GM19099 (cell line): ENCODE data around the gene GDPD4.

Experiments
- POLR2A ChIP-seq: IDR thresholded peaks from 3 replicates; pipeline ENCODE4 v1.6.1; 2011; ENCODE audit warnings: low read depth; ENCODE audit not compliant: insufficient read length; ENCODE audit errors: extremely low read depth

The GDPD4 gene

GRCh38 chr11:77309401-77310085, 8.1 kb upstream of the GDPD4 start:
- TF ChIP-seq POLR2A, result no peak

GRCh38 chr11:77308838-77309237, 7.4 kb upstream of the GDPD4 start:
- no peak for TF ChIP-seq POLR2A

GRCh38 chr11:77303328-77303727, 1.8 kb upstream of the GDPD4 start:
- TF ChIP-seq POLR2A, result no peak

GRCh38 chr11:77302752-77303151, 1.3 kb upstream of the GDPD4 start:
- TF ChIP-seq POLR2A, result no peak

GRCh38 chr11:77300695-77301094, 791 bp downstream of the GDPD4 start:
- no peak for TF ChIP-seq POLR2A

- TF ChIP-seq POLR2A, result no peak
Measured at GRCh38 chr11:77299528-77299993, 1.9 kb downstream of the GDPD4 start.

GRCh38 chr11:77294040-77294439, 7.4 kb downstream of the GDPD4 start:
- TF ChIP-seq POLR2A, result no peak

- no peak for TF ChIP-seq POLR2A
Measured at GRCh38 chr11:77289737-77290136, 11.7 kb downstream of the GDPD4 start.

- TF ChIP-seq POLR2A, result no peak
Measured at GRCh38 chr11:77287615-77288273, 13.7 kb downstream of the GDPD4 start.

GRCh38 chr11:77287136-77287535, 14.3 kb downstream of the GDPD4 start:
- TF ChIP-seq POLR2A, result no peak

GRCh38 chr11:77284476-77285468, 16.7 kb downstream of the GDPD4 start:
- no peak for TF ChIP-seq POLR2A

- TF ChIP-seq POLR2A, result no peak
Measured at GRCh38 chr11:77283101-77283500, 18.4 kb downstream of the GDPD4 start.

- TF ChIP-seq POLR2A, result no peak
Measured at GRCh38 chr11:77278595-77279506, 22.6 kb downstream of the GDPD4 start.

- TF ChIP-seq POLR2A, result no peak
Measured at GRCh38 chr11:77276271-77276670, 25.2 kb downstream of the GDPD4 start.
